T-helper 1 cell treated with Interleukin-12 subunit alpha and Interleukin-12 subunit beta and Interleukin-4 antibody, amounts not matched to agents 30 ng/mL and 1 ng/mL, for 36 hours (primary cell): ENCODE results near the gene MTIF3. TPM values are rescaled to one million over a fixed set of nuclear protein-coding genes. Genes with fewer than 3 reads are reported as not detected.

ENCODE experiments used
- total RNA-seq: library from RNA; stranded (reverse); gene quantifications from 2 replicates; pipeline ENCODE4 v1.2.3, GENCODE V29; 2022

The MTIF3 gene
- total RNA-seq, 1 donor from 2014 or later, result 47.6 TPM

Other genes starting within 250 kb of the MTIF3 start
- 847 and 857 TPM in 2 replicates for gene RPL21, start 199.0 kb downstream of the MTIF3 start, total RNA-seq
- 2.6 and 3.0 TPM in 2 replicates for gene RASL11A, start 179.7 kb downstream of the MTIF3 start, total RNA-seq
- gene GTF3A, start 25.9 kb downstream of the MTIF3 start, total RNA-seq, result 198 TPM in 2 replicates
- gene LNX2, start 170.0 kb upstream of the MTIF3 start, total RNA-seq, result 6.5 and 7.0 TPM in 2 replicates
- 99.5 and 103 TPM in 2 replicates for gene POLR1D, start 171.3 kb upstream of the MTIF3 start, total RNA-seq